OCI-LY3 (cell line): ENCODE data around the gene CDH3.

Source experiments
- CTCF ChIP-seq: fragments of 200-600, 300-600 bp; sonication (generic); IDR thresholded peaks from 2 replicates; pipeline ENCODE4 v1.5.1; 2014; ENCODE audit warnings: antibody characterized with exemption, low read length, low read depth
- EZH2phosphoT487 ChIP-seq: fragments of 200-600 bp; shearing (Covaris generic); IDR thresholded peaks from 2 replicates; pipeline ENCODE4 v1.6.1; 2018; ENCODE audit warnings: antibody characterized with exemption, mixed run types, low read depth

GRCh38 chr16:68732741-68733399 is 87.8 kb downstream of the CDH3 start:
- no peak for TF ChIP-seq CTCF
- no peak for TF ChIP-seq EZH2phosphoT487
